HG03442 (cell line): ENCODE results near the gene CDC14C.
"Not testable (repeated sequence)": the region's sequence is repeated elsewhere in the genome, so short reads cannot be mapped to it uniquely, and the experiment has no call there.

Experiments used
- ATAC-seq: cut with Tn5 transposase; IDR thresholded peaks from one replicate; pipeline ENCODE4 v1.9.1; 2021; ENCODE audit warnings: mild to moderate bottlenecking, moderate library complexity; ENCODE audit not compliant: unreplicated experiment

Gene CDC14C

DNA sequence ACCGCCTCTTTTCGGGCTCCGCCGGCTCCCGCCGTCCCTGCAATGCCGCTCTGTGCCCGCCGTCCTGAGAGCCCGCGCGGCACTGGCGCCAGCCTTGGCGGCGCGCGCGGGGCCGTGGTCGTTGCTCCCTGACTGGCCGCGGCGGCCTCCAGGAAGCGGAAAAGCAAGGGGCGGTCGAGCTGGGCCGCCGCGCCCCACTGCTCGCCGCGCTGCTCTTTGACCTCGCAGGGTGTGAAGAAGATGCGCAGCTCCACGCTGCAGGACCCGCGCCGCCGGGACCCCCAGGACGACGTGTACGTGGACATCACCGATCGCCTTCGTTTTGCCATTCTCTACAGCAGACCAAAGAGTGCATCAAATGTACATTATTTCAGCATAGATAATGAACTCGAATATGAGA, at the start of gene CDC14C:
TSS of gene CDC14C (plus strand) at position 115 of the 400 bp plus-strand sequence. CDS start at position 241, 126 bp downstream.
- no peak for ATAC-seq

DNA sequence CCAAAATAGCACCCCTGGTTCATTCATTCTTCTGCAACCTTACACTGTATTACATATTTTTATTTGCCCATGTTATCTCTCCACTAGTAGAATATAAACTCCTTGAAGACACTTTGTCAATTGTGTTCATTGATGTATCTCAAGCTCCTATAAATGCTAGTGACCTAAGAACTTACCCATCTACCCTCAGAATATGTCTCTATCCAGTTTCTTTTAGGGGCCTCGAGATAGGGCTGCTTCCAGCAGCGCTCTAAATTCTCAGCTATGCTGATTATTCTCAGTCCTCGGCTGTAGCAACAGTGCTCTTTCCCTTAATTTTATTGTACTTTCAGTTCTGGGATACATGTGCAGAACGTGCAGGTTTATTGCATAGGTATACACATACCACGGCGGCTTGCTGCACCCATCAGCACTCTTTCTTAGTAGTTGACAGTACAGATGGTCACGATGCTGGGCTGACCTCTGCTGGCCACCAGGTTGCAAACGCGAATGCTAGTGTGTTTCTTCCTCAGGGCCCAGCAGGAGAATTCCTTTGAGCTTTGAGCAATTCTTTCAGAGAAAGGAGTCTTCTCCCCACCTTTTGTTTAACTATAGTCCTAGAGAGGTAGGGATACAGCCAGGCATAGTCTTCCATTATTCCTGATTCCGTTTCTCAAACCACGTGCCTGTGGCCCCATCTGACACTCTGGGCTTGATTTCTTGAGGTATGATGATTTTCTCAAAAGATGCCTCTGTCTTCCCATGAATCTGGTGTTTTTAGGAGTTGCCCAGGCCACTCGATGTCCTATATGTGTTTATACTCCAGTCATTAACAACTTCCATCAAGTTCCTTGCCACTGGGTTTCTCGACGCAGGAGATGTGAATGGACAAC, 49.1 kb upstream of the CDC14C start:
- ATAC-seq: no peak

DNA sequence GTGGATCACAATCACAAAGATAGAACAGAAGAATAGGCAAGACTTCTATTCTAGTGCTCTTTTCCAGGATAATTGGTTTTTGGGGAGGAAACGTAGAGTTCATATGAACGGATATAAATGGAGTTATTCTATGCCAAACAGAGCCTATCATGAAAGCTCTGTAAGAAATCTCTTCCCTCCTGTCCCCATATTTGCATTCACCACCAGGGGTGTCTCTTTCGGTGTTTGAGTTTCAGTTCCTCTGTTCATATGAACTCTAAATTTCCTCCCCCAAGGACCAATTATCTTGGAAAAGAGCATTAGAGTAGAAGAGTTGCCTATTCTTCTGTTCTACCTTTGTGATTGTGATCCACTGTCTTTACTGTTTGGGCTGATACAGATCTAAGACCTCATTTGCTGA, 48.3 kb upstream of the CDC14C start:
- no peak for ATAC-seq

DNA sequence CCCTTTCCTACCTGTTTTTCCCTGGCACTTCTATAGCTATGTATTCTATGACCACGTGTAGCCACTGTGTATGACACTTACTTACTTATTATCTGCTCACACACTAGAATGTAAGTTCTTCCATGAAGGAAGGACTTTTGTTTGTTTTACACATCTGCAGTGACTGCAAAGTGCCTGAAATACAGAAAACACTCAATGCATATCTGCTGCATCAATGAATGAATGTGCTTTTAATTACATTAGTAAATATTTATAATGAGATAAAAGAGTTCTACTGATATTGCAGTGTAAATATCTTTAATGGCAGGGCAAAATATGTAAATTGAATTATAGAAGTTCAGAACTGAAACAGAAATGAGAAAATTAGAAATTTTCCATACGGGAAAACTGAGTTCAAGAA, 43.5 kb upstream of the CDC14C start:
- ATAC-seq: no peak

DNA sequence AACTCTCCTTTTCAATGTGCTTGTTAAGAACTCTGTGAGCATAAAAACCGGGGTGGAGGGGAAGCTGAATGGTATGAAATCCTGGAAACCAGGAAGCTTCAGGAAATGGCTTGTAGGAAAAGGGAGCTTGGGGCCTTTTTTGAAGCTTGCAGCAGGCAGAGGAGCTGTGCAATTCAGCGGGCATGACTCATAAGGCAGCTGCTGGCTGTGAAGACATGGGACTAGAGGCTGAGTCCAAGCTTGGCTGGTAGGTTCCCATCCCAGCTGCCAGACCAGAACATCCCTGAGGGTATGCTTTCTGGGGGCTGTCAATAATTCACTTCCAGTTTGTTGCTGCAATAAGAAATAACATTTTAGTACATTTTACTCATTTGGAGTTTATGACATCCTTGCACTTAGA, 36.8 kb upstream of the CDC14C start:
- ATAC-seq: no peak

DNA sequence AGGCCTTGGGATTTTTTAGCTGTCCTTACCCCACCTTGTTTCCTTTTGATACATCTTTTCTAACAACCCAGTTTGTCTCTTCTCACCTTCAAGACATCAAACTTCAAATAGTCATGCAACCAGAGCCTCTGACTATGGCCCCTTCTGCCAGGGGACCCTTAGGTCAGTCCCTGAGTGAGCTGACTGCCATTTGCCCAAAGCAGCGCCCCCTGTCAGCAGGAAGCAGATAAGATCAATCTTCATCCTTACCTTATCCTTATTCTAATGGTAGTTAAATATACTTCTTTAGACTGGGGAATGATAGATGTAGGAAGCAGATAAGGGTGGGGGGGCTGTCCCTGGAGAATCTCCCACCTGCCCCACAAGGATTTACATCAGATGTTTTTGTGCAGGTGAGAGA, 29.8 kb upstream of the CDC14C start:
- no peak for ATAC-seq

DNA sequence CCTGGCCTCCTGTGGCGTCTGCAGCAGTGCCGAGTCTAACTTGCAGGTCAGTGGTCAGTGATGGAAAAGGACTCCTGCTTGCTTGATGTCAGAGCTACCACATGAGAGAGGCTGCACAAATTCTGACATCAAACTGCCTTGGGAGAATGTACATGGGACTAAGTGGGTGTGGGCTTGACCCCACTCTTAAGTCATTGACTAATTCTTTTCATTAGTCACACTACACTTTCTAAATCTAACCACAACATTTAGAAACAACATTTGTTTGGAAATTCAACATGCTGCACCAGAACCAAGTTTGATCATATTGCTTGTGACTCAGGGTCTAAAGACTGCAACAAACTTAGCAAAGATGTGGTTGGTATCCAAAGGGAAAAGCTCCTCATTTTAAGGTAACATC, 24.4 kb upstream of the CDC14C start:
- no peak for ATAC-seq

DNA sequence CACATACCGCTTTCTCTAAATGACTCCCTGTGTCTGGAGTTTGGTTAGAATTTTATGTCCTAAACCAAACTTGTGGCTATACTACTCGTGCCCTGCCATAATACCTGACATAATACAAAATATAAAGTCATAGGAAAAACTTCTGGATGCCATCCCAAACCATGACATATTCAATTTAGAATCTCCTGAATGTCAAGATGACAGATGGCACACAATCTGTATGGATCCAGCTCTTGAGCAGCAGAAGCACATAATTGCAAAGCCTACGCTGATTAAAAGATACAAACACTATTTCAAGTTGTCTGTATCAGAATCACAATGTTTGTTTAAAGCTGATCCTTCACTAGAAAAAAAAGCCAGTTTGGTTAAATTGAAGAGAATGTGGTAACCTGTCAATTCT, 22.4 kb upstream of the CDC14C start:
- no peak for ATAC-seq

DNA sequence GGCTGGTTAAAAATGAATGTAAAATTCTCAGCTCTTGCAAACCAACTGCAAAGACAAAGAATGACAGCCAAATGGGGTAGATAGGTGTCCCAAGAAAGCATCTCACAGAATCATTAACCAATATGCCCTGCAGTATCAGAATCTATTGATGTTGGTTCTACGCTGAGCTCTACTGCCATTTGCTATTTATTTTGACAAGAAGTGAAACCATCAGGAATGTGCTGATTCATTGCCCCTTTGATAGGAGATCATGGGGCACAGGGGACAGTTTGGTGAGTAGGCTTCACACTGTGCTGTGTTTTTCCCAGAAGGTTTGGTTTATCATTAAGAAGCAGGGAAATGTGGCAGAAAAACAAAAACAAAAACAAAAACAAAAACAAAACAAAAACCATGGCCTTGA, 19.4 kb upstream of the CDC14C start:
- ATAC-seq: no peak

DNA sequence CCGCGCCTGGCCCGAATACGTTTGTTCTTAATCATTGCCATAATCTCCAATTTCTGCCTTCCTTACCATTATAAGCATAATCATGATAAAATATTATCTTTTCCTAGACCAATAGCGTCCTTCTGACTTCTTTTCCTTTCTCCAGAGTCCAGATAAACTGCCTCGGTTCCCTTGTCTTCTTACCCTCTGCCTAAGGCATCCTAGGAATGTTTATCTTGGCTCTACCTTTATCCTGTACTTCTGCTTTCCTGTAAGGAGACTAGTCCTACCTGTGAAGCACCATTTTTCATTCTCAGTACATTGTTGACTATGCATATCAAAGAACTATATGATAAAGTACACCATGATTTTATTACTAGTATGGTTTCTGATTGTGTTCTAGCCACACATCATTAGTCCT, 18.7 kb upstream of the CDC14C start:
- ATAC-seq: not testable (repeated sequence)

DNA sequence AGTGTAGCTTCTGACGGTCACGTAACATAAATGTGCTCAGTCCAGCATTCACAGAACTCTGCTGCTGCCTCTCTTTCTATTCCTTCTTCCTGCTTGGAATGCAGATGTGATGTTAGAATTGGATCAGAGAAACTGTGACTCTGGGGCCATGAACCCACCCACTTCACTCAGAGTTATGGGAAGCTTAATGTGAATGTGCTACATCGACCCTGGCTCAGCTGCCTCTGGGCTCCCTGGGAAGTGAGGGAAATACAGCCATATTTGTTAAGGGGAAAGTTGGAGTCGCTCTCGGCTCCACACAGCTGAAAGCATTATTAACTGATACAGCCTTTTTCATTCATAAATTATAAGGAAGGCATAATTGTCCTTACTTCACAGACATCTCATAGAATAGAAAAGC, 14.5 kb upstream of the CDC14C start:
- ATAC-seq: not testable (repeated sequence)

DNA sequence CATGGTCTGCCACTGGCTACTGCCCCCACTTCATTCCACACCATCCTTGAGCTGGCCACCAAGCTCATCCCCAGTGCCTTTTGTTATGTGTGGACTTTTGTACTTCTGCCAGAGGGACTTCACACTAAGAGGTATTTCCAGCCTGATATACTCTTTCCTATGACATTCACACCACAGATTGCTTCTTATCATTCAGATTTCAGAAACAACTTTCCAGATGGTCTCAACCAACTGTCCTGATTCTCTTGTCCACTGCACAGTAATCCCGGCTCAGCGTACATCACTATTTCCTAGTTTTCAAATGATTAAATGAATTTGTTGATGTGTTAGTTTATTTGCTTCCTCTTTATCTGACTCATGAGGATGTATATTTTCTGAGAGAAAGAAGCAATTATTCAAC, 7.1 kb downstream of the CDC14C start:
- no peak for ATAC-seq

DNA sequence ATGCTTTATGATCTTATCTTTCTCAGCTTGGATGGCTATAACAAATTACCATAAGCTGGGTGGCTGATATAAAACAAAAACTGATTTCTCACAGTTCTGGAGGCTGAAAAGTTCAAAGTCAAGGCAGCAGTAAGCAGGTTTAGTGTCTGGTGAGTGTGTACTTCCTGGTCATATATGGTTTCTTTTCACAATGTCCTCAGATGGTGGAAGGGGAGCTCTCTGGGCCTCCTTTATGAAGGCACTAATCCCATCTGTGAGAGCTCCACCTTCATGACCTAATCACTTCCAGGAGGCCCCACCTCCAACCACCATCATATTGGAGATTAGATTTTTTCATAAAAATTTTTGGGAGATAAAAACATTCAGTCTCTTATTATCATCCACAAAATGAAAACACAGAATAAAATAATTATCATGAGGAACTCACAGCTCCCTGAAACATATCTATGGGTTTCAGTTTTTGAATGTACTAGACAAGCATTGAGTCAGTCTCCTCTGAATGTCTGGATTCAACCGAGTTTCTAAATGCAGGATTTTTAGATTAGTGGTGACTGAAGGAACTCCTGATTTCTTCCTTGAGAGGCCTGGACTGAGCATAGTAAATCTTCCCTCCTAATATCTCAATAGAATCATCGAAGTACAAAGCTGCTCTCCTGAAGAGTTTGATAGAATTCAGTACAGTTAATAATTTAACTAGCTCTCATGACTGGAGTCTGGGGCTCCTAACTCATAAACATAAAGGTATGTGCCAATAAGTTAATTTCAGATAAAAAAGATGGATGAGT, 8.0 kb downstream of the CDC14C start:
- ATAC-seq: no peak

DNA sequence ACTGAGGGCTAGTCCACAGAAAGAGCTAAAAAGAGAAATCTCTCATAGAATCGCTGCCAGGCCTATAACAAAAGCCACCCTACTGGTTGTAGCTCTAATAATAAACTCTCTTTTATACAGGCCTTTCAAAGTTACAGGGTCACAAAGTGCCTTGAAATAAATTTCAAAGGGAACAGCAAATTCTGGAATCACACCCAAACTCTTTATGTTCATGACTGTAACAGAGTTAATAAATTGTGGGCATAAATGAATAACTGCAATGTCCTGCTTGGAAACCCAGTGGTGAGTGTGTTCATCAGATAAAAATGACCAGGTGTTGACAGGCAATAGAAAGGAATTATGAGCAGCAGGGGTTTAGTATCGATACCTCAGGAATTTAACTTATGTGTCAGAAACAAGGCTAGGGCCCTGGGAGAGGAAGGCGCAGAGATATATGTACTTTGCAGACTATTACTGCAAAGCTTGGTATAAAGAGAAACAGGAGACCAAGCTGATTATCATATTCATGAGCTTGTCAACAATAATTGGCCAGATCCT, 9.3 kb downstream of the CDC14C start:
- no peak for ATAC-seq

DNA sequence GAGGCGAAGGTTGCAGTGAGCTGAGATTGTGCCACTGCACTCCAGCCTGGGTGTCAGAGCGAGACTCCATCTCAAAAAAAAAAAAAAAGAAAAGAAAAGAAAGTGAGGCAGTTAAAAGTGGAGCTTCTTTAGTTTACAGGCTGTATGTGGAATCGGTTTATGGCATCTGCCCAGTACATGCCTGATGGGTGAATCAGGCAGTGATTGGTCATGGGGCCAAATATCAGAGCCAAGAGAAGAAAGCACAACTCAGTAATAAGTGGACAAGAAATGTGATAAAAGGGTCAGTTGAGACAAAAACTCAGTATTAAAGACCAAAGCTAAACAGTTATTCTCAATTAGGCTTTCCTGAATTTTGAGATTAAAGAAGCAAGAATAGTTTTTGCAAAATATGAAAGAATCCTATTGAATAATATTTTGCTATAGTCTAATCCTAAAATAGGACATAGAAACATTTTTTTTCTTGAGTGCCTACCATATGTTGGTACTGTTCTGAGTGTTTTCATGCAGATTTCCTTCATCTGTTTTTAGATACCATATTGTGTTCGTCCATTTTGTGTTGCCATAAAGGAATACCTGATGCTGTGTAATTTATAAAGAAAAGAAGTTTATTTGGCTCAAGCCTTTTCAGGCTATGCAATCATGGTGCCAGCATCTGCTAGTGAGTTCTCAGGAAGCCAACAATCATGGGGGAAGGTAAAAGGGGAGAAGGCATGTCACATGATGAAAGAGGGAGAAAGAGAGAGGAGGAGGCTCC, 14.4 kb downstream of the CDC14C start:
- no peak for ATAC-seq

DNA sequence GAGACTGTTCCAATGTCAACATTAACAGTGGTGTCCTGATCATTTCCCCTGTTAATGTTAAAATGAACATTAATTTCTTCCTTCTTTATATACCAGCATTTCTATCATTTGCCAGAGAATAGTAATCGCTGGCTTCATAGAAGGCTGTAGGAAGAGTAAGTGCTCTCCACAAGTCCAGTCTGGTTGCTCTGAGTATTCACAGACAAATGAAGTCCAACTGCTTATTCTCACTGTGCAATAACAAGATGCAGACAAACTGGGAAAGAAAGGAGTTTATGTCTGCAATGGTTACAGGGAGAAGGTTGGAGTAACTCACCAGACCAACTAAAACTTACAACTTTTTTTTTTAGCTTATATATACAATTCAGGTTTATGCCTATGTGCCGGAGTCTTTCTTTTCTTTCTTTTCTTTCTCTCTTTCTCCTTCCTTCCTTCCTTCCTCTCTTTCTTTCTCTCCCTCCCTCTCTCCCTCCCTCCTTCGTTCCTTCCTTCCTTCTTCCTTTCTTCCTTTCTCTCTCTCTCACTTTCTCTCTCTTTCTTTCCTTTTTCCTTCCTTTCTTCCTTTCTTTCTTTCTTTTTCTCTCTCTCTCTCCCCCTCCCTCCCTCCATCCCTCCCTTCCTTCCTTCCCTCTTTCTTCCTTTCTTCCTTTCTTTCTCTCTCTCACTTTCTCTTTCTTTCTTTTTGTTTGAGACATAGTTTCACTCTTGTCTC, 19.1 kb downstream of the CDC14C start:
- ATAC-seq: no peak

DNA sequence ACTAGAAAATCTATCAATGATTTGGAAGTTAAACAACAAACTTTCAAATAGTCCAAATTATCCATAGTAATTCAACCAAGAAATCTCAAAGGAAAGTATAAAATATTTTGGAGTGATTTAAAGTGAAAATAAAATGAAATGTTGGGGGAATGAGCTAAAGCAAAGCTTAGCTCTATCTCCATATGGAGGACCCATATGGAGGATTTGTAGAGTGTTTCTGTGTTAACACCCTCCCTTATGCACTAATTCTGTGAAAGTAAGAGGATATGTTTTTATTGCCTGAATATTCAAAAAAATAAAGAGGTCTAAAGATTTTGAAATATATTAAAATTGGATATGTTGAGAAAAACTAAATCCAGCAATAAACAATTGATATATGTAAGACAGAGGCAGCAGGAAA, 31.6 kb downstream of the CDC14C start:
- ATAC-seq: no peak

DNA sequence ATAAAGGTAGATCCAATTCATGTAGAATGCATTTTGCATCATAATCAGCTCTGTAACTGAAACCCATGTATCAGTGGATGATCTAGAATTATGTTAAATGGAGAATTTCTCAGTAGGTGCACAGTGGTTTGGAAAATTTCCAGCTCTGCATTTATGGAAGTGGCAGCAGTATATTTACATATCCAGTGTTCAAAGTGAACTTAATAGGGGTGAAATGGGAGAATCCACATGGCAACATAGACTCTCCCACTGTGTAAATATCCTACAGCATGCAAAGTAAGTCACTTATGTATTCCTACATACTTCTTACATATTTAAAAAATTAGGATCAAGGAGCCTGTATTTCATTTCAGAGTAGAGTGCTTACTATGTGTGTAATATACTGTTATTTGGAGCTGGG, 35.3 kb downstream of the CDC14C start:
- no peak for ATAC-seq

DNA sequence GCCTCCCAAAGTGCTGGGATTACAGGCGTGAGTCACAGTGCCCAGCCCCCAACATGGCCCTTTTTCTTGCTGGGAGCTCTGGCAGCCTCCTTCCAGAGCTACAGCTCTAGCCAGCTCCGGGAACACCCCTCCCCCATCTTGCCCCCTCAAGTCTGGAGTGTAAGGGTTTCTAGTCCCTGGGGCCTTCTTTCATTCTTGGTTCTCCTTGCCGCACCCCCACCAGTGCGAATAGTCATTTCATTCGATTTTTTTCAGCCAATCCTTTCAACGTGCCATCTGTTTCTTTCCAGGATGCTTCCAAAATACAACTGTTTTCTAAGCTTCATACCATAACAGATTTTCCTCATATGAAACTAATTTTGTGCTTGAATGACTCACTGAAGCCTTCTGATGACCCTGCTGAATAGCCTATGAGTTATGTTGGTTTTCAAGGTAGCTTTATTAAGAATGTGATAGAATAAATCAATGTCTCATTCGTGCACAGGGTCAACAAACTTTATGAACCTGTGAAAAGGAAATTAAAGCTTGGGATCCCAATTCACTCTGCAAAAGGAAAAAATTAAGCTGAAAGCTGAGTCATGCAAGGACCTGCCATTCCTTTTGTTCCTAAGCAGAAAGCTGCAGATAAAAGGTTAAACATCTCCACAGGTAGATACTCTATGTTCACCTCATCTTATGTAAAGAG, 38.6 kb downstream of the CDC14C start:
- no peak for ATAC-seq

DNA sequence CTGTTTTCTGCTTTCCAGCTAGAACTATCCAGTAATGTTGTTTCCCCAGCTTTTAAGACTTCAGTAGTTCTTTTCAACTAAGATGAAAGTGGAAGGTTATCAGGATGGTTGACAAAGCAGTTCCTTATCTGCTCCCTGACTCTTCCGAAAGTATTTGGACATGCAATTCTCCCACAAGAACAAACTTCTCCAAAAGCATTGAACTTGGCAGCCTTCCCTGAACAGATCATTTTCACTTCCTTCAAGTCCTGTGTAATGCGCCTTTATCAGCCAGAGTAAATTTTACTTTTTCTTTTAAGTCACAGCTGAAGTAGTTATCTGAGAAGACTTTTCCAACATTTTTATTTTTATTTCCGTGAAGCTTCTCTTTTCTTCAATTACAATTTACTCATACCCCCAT, 39.7 kb downstream of the CDC14C start:
- no peak for ATAC-seq
